ENCODE results near the gene ESRRB.

ESRRB gene

DNA sequence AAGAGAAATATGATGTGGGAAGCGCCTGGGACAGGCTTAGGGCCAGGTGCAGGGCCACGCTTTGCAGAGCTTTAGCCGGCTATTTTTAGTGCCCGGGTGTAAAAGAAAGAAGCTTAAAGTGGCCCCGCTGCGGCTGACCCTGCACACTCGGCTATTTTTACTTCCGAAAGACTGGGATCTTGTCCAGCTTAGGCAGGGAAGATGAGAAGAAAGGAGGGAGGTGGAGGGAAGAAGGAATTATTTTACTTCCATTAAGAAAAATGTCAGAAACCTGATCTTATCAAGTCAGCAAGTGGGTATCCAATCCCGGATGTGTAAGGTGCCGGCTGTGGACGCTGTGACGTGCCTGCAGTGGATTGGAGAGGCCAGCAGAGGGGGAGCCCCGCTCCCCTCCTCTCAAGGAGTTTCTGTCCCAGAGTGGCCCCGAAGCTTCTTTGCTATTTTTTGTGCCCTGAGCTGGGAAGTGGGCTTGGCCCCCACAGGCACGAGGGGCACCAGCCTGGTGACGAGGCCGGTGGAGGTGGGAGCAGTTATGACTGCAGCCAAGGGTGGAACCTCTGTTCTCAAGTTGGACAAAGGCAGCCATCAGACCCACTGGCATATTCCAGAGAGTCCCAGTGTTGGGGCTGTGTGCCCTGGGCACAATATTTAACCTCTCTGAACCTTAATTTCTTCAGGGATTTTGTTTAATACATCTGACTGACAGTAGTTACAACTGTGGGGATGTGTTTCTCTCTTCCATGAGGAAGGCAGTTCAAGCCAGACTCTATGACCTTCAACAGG is 97.7 kb downstream of the ESRRB start:
- Histone ChIP-seq H3K27me3 (replicated peaks in 2 of 5; ENCODE audit: control insufficient read depth in 4 of 5, insufficient read depth in 5 of 5, low read length in 4 of 5) (peaks cover 0 to 2% (median 1%) of the 10 kb centered on the region in 5 experiments), H3K4me3 (ENCODE audit: control insufficient read depth in 1 of 7, extremely low read depth in 1 of 7, insufficient read depth in 4 of 7, low read depth in 2 of 7, low read length in 6 of 7) (peak overlapping the region in 4 of 7 experiments; percentile 11 to 67 (median 40)), H3K27ac (ENCODE audit: insufficient read depth in 1 of 2, low read depth in 1 of 2, low read length in 2 of 2, poor library complexity in 1 of 2, severe bottlenecking in 2 of 2) (no peak overlapping the region), H3K9me3 (ENCODE audit: control extremely low read depth in 1 of 5, control insufficient read depth in 4 of 5, insufficient read depth in 2 of 5, low read depth in 1 of 5, low read length in 4 of 5) (no peaks in the 10 kb centered on the region), H3K4me1 (ENCODE audit: control extremely low read depth in 1 of 4, control insufficient read depth in 4 of 4, insufficient read depth in 4 of 4, low read length in 3 of 4) (peaks cover 0 to 6% (median 0%) of the 10 kb centered on the region in 4 experiments), H3K36me3 (ENCODE audit: control insufficient read depth in 4 of 4, insufficient read depth in 4 of 4, low read length in 3 of 4) (no peaks in the 10 kb centered on the region)
- ChIA-PET POLR2A (no interaction called here), CTCF (interaction anchor here (1.3 to 1.6 kb wide), 2 partner anchors 18 to 22 kb away, joined by 3 to 5 read pairs; no protein-coding TSS in a partner anchor)
- 33% methylated on average over 11 of the region's 17 CpGs for WGBS (ENCODE audit: insufficient coverage)
- peak in 2 of 3 donors; percentile 63 to 73 for DNase-seq

DNA sequence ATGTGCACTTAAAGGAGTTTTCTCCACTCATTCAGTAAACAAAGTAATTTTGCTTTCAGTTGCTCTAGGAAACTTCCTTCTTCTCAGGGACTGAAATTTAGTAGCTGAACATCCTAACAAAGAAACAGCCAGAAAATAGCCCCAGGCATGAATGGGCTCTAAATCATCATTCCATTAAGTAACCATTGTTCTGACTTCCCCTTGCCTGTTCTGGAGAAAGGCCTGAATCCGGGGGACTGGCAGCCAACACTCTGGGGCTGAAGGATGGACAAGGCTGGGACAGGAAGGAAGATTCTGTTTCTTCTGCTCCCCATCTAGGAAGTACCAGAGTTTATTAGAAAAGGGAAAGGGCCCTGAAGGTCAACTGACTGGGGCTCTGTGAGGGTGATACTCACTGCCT is 104.5 kb downstream of the ESRRB start:
- Histone ChIP-seq H3K27me3 (replicated peaks in 2 of 5; ENCODE audit: control insufficient read depth in 4 of 5, insufficient read depth in 5 of 5, low read length in 4 of 5) (peaks cover 0 to 1% (median 0%) of the 10 kb centered on the region in 5 experiments), H3K36me3 (ENCODE audit: control insufficient read depth in 4 of 4, insufficient read depth in 4 of 4, low read length in 3 of 4) (no peaks in the 10 kb centered on the region), H3K4me1 (ENCODE audit: control extremely low read depth in 1 of 4, control insufficient read depth in 4 of 4, insufficient read depth in 4 of 4, low read length in 3 of 4) (no peaks in the 10 kb centered on the region), H3K27ac (ENCODE audit: insufficient read depth in 1 of 2, low read depth in 1 of 2, low read length in 2 of 2, poor library complexity in 1 of 2, severe bottlenecking in 2 of 2) (no peak overlapping the region), H3K4me3 (ENCODE audit: control insufficient read depth in 1 of 7, extremely low read depth in 1 of 7, insufficient read depth in 4 of 7, low read depth in 2 of 7, low read length in 6 of 7) (no peak overlapping the region), H3K9me3 (ENCODE audit: control extremely low read depth in 1 of 5, control insufficient read depth in 4 of 5, insufficient read depth in 2 of 5, low read depth in 1 of 5, low read length in 4 of 5) (no peaks in the 10 kb centered on the region)
- no peak for DNase-seq
- ChIA-PET POLR2A (no interaction called here), CTCF (no interaction called here)
- WGBS (ENCODE audit: insufficient coverage): 17% methylated on average over 1 of the region's 1 CpG

DNA sequence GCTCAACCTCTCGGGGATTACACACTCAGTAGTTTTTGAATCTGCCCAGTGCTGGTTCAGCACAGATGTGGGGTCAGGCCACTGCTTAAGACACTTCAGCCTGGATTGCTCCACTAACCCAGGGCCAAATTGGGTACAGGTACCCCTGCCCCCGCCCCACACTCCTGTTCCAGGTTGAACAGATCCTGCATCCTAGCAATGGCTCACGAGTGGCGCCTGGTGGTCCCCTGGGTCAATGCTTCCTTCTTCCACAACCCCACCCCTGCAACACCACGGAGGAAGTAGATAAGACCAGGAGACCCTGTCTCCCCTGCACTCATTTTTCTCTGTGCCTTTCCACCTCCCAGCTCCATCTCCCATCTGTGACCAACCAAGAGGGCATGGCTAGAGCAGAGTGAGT is 108.4 kb downstream of the ESRRB start:
- no peaks in the 10 kb centered on the region for H3K36me3 ChIP-seq (ENCODE audit: control insufficient read depth in 4 of 4, insufficient read depth in 4 of 4, low read length in 3 of 4)
- WGBS (ENCODE audit: insufficient coverage): 100% methylated on average over 2 of the region's 5 CpGs
- DNase-seq: peak in 2 of 3 donors; percentile 6
- no peaks in the 10 kb centered on the region for H3K9me3 ChIP-seq (ENCODE audit: control extremely low read depth in 1 of 5, control insufficient read depth in 4 of 5, insufficient read depth in 2 of 5, low read depth in 1 of 5, low read length in 4 of 5)
- H3K27ac ChIP-seq (ENCODE audit: insufficient read depth in 1 of 2, low read depth in 1 of 2, low read length in 2 of 2, poor library complexity in 1 of 2, severe bottlenecking in 2 of 2): no peak overlapping the region
- ChIA-PET CTCF (interaction anchor here (1.0 kb wide), 1 partner anchor 28 kb away, joined by 3 read pairs; no protein-coding TSS in a partner anchor), POLR2A (no interaction called here)
- no peaks in the 10 kb centered on the region for H3K4me1 ChIP-seq (ENCODE audit: control extremely low read depth in 1 of 4, control insufficient read depth in 4 of 4, insufficient read depth in 4 of 4, low read length in 3 of 4)
- H3K27me3 ChIP-seq (replicated peaks in 2 of 5; ENCODE audit: control insufficient read depth in 4 of 5, insufficient read depth in 5 of 5, low read length in 4 of 5): no peaks in the 10 kb centered on the region
- H3K4me3 ChIP-seq (ENCODE audit: control insufficient read depth in 1 of 7, extremely low read depth in 1 of 7, insufficient read depth in 4 of 7, low read depth in 2 of 7, low read length in 6 of 7): no peak overlapping the region

DNA sequence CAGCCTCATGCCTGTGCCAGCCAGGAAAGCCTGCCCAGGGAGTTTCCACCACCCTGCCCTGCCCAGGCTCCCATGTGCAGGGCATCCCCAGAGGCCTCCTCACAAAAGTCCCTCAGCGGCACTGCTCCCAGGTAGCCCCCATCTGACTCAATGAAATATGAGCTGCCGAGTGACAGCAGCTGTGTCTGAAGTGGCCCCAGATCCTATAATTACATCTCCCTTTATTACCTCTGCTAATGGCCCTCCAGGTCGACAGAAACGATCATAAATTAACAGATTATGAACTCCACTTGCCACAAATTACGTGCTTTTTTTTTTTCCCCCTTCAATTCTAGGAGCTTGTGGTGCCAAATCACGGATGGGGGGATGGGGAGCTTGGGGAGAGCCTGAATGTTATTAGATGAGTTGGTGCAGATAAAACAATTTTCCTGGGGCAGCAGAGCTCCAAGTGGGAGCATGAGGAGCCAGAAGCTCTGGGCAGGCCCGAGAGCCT is 110.4 kb downstream of the ESRRB start:
- ChIA-PET POLR2A (no interaction called here), CTCF (no interaction called here)
- Histone ChIP-seq H3K9me3 (ENCODE audit: control extremely low read depth in 1 of 5, control insufficient read depth in 4 of 5, insufficient read depth in 2 of 5, low read depth in 1 of 5, low read length in 4 of 5) (no peaks in the 10 kb centered on the region), H3K27ac (ENCODE audit: insufficient read depth in 1 of 2, low read depth in 1 of 2, low read length in 2 of 2, poor library complexity in 1 of 2, severe bottlenecking in 2 of 2) (no peak overlapping the region), H3K4me3 (ENCODE audit: control insufficient read depth in 1 of 7, extremely low read depth in 1 of 7, insufficient read depth in 4 of 7, low read depth in 2 of 7, low read length in 6 of 7) (no peak overlapping the region), H3K36me3 (ENCODE audit: control insufficient read depth in 4 of 4, insufficient read depth in 4 of 4, low read length in 3 of 4) (no peaks in the 10 kb centered on the region), H3K27me3 (replicated peaks in 2 of 5; ENCODE audit: control insufficient read depth in 4 of 5, insufficient read depth in 5 of 5, low read length in 4 of 5) (no peaks in the 10 kb centered on the region), H3K4me1 (ENCODE audit: control extremely low read depth in 1 of 4, control insufficient read depth in 4 of 4, insufficient read depth in 4 of 4, low read length in 3 of 4) (no peaks in the 10 kb centered on the region)
- 88% methylated on average over 6 of the region's 7 CpGs for WGBS (ENCODE audit: insufficient coverage)
- DNase-seq: no peak

DNA sequence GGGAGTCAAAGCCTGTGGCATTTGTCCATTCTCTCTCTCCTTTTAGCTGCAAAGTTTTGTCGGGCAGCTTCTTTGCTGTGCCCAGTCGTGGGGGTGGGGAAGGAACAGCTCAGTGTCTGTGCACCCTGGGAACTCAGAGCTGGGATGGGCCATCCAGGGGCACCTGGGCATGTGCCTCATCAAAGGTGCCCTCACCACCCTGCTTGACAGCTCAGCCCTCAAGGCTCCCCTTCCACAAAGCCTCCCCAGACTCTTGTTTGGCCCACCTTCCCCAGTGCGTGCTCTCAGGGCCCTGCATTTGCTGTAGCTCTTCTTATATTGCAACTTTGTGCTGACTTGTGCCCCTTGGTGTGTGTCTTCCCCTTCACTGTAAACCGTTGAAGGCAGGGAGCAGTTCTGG is 112.6 kb downstream of the ESRRB start:
- no peak overlapping the region for H3K4me3 ChIP-seq (ENCODE audit: control insufficient read depth in 1 of 7, extremely low read depth in 1 of 7, insufficient read depth in 4 of 7, low read depth in 2 of 7, low read length in 6 of 7)
- CTCF ChIA-PET: interaction anchor here (0.8 kb wide), 1 partner anchor 25 kb away, joined by 3 read pairs; no protein-coding TSS in a partner anchor

DNA sequence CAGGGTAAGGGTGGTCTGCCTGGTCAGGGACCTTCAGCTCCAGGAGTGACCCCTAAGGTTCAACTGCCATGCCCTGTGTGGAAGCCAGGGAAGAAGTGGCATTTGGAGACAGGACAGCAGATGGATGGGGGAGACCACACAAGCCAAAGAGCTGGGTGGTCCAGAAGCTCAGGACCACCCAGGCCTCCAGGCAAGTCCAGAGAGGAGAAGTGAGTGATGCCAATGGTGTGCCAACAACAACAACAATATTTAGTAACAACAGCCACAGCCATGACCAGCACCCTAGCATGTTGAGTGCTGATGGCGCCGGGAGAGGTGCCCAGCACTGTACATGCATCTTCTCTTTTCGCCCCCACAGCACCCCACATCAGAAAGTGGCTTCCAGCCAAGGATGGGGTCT is 113.7 kb downstream of the ESRRB start:
- Histone ChIP-seq H3K36me3 (ENCODE audit: control insufficient read depth in 4 of 4, insufficient read depth in 4 of 4, low read length in 3 of 4) (no peaks in the 10 kb centered on the region), H3K9me3 (ENCODE audit: control extremely low read depth in 1 of 5, control insufficient read depth in 4 of 5, insufficient read depth in 2 of 5, low read depth in 1 of 5, low read length in 4 of 5) (peaks cover 0 to 2% (median 0%) of the 10 kb centered on the region in 5 experiments), H3K4me3 (ENCODE audit: control insufficient read depth in 1 of 7, extremely low read depth in 1 of 7, insufficient read depth in 4 of 7, low read depth in 2 of 7, low read length in 6 of 7) (no peak overlapping the region), H3K27me3 (replicated peaks in 2 of 5; ENCODE audit: control insufficient read depth in 4 of 5, insufficient read depth in 5 of 5, low read length in 4 of 5) (peaks cover 0 to 1% (median 0%) of the 10 kb centered on the region in 5 experiments), H3K27ac (ENCODE audit: insufficient read depth in 1 of 2, low read depth in 1 of 2, low read length in 2 of 2, poor library complexity in 1 of 2, severe bottlenecking in 2 of 2) (no peak overlapping the region), H3K4me1 (ENCODE audit: control extremely low read depth in 1 of 4, control insufficient read depth in 4 of 4, insufficient read depth in 4 of 4, low read length in 3 of 4) (no peaks in the 10 kb centered on the region)
- 100% methylated on average over 1 of the region's 3 CpGs for WGBS (ENCODE audit: insufficient coverage)
- ChIA-PET POLR2A (no interaction called here), CTCF (no interaction called here)
- no peak for DNase-seq

More for the DNA sequence above, 112.6 kb downstream of the ESRRB start:
- POLR2A ChIA-PET: no interaction called here
- Histone ChIP-seq H3K9me3 (ENCODE audit: control extremely low read depth in 1 of 5, control insufficient read depth in 4 of 5, insufficient read depth in 2 of 5, low read depth in 1 of 5, low read length in 4 of 5) (no peaks in the 10 kb centered on the region), H3K27me3 (replicated peaks in 2 of 5; ENCODE audit: control insufficient read depth in 4 of 5, insufficient read depth in 5 of 5, low read length in 4 of 5) (peaks cover 0 to 1% (median 0%) of the 10 kb centered on the region in 5 experiments), H3K27ac (ENCODE audit: insufficient read depth in 1 of 2, low read depth in 1 of 2, low read length in 2 of 2, poor library complexity in 1 of 2, severe bottlenecking in 2 of 2) (no peak overlapping the region), H3K4me1 (ENCODE audit: control extremely low read depth in 1 of 4, control insufficient read depth in 4 of 4, insufficient read depth in 4 of 4, low read length in 3 of 4) (no peaks in the 10 kb centered on the region), H3K36me3 (ENCODE audit: control insufficient read depth in 4 of 4, insufficient read depth in 4 of 4, low read length in 3 of 4) (no peaks in the 10 kb centered on the region)
- 100% methylated on average over 2 of the region's 4 CpGs for WGBS (ENCODE audit: insufficient coverage)
- no peak for DNase-seq

DNA sequence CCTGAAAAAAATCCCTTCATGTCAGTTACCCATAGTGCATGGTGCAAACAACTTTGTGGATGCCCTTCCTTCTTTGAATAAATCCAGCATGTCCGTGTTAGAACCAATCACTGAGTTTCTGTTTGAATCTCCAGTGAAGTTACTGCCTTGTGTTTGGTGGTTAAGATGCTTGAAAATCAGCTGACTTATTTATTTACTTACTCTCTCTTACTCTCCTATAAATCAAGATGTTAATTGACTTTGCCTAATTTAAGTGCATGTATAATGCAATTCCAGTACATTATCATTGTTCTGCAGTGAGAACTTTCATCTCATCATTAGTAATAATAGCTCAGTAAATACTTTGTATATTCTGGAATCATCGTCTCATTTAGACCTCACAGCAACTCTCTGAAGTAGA is 114.2 kb downstream of the ESRRB start:
- Histone ChIP-seq H3K4me1 (ENCODE audit: control extremely low read depth in 1 of 4, control insufficient read depth in 4 of 4, insufficient read depth in 4 of 4, low read length in 3 of 4) (no peaks in the 10 kb centered on the region), H3K4me3 (ENCODE audit: control insufficient read depth in 1 of 7, extremely low read depth in 1 of 7, insufficient read depth in 4 of 7, low read depth in 2 of 7, low read length in 6 of 7) (no peak overlapping the region), H3K27me3 (replicated peaks in 2 of 5; ENCODE audit: control insufficient read depth in 4 of 5, insufficient read depth in 5 of 5, low read length in 4 of 5) (peaks cover 0 to 1% (median 0%) of the 10 kb centered on the region in 5 experiments), H3K27ac (ENCODE audit: insufficient read depth in 1 of 2, low read depth in 1 of 2, low read length in 2 of 2, poor library complexity in 1 of 2, severe bottlenecking in 2 of 2) (no peak overlapping the region), H3K36me3 (ENCODE audit: control insufficient read depth in 4 of 4, insufficient read depth in 4 of 4, low read length in 3 of 4) (no peaks in the 10 kb centered on the region), H3K9me3 (ENCODE audit: control extremely low read depth in 1 of 5, control insufficient read depth in 4 of 5, insufficient read depth in 2 of 5, low read depth in 1 of 5, low read length in 4 of 5) (peaks cover 0 to 2% (median 0%) of the 10 kb centered on the region in 5 experiments)
- CTCF ChIA-PET: no interaction called here
- POLR2A ChIA-PET: no interaction called here
- no peak for DNase-seq
- WGBS (ENCODE audit: insufficient coverage): no CpG with 5 or more reads among the region's 2 CpGs
